ENCODE results near the gene SLCO3A1. TPM values are rescaled to one million over a fixed set of nuclear protein-coding genes. Genes with fewer than 3 reads are reported as not detected.

Gene SLCO3A1
- total RNA-seq, 1 donor from 2014 or later: 42.5 TPM

GRCh38 chr15:91980502-91981267 lies 127.2 kb downstream of the SLCO3A1 start:
- Histone ChIP-seq H3K4me1 (no peaks in the 10 kb centered on the region), H3K27me3 (ENCODE audit: low read depth) (no peaks in the 10 kb centered on the region), H3K36me3 (no peaks in the 10 kb centered on the region), H3K9me3 (no peaks in the 10 kb centered on the region), H3K4me3 (no peak overlapping the region), H3K27ac (no peak overlapping the region)
- no peak for DNase-seq
- TF ChIP-seq CTCF (IDR thresholded peaks at IDR 0.05): no peak
- peak in 1 of 2 donors; percentile 36 for ATAC-seq
- intact Hi-C loops (cut with DNase I): no loop called here

GRCh38 chr15:91981821-91982800 lies 128.6 kb downstream of the SLCO3A1 start:
- ATAC-seq (no peak), DNase-seq (no peak)
- Histone ChIP-seq H3K4me3 (no peak overlapping the region), H3K36me3 (no peaks in the 10 kb centered on the region), H3K27me3 (ENCODE audit: low read depth) (no peaks in the 10 kb centered on the region), H3K27ac (no peak overlapping the region), H3K9me3 (no peaks in the 10 kb centered on the region), H3K4me1 (no peaks in the 10 kb centered on the region)
- intact Hi-C loops (cut with DNase I): no loop called here
- no peak for TF ChIP-seq CTCF (IDR thresholded peaks at IDR 0.05)

GRCh38 chr15:91983729-91984340 lies 130.3 kb downstream of the SLCO3A1 start:
- Histone ChIP-seq H3K36me3 (no peaks in the 10 kb centered on the region), H3K4me3 (no peak overlapping the region), H3K9me3 (no peaks in the 10 kb centered on the region), H3K27me3 (ENCODE audit: low read depth) (no peaks in the 10 kb centered on the region), H3K27ac (no peak overlapping the region), H3K4me1 (no peaks in the 10 kb centered on the region)
- TF ChIP-seq CTCF (IDR thresholded peaks at IDR 0.05): no peak
- intact Hi-C loops (cut with DNase I): no loop called here
- ATAC-seq (no peak), DNase-seq (no peak)

GRCh38 chr15:91985297-91985696 lies 131.8 kb downstream of the SLCO3A1 start:
- Histone ChIP-seq H3K27ac (no peak overlapping the region), H3K4me1 (no peaks in the 10 kb centered on the region), H3K4me3 (no peak overlapping the region), H3K27me3 (ENCODE audit: low read depth) (no peaks in the 10 kb centered on the region), H3K36me3 (no peaks in the 10 kb centered on the region), H3K9me3 (no peaks in the 10 kb centered on the region)
- intact Hi-C loops (cut with DNase I): no loop called here
- ATAC-seq (no peak), DNase-seq (no peak)
- no peak for TF ChIP-seq CTCF (IDR thresholded peaks at IDR 0.05)

GRCh38 chr15:91988071-91988470 lies 134.6 kb downstream of the SLCO3A1 start:
- intact Hi-C loops (cut with DNase I): no loop called here
- Histone ChIP-seq H3K27ac (no peak overlapping the region), H3K4me1 (peaks cover 7% of the 10 kb centered on the region), H3K4me3 (no peak overlapping the region), H3K36me3 (no peaks in the 10 kb centered on the region), H3K9me3 (no peaks in the 10 kb centered on the region), H3K27me3 (ENCODE audit: low read depth) (no peaks in the 10 kb centered on the region)
- no peak for ATAC-seq
- no peak for TF ChIP-seq CTCF (IDR thresholded peaks at IDR 0.05)
- no peak for DNase-seq
